Smooth muscle cell (in vitro differentiated cells): ENCODE measurements around the gene CLSTN2. TPM values are rescaled to one million over a fixed set of nuclear protein-coding genes. Genes with fewer than 3 reads are reported as not detected.
A peak's percentile ranks its signal among the peaks of the same experiment; 100 is the strongest.
"Not testable (repeated sequence)": the region's sequence is repeated elsewhere in the genome, so short reads cannot be mapped to it uniquely, and the experiment has no call there.

Experiments used
- DNase-seq: peaks from one replicate; lab custom pipeline; 2025; ENCODE audit not compliant: unreplicated experiment; lab: John Stamatoyannopoulos, UW
- H2AFZ ChIP-seq: fragments of 200-600 bp; sonication (generic); 2 replicates; pipeline ENCODE4 v1.6.0; 2016; ENCODE audit warnings: antibody characterized with exemption, low read depth, mild to moderate bottlenecking
- H3F3A ChIP-seq: fragments of 200-600 bp; sonication (generic); 2 replicates; pipeline ENCODE4 v1.6.0; 2017; ENCODE audit warnings: antibody characterized with exemption, low read depth
- H3K27ac ChIP-seq: fragments of 200-600 bp; sonication (generic); 2 replicates; pipeline ENCODE4 v1.5.1; 2016; ENCODE audit warnings: low read depth, mild to moderate bottlenecking
- H3K27me3 ChIP-seq: fragments of 200-600 bp; sonication (generic); 2 replicates; pipeline ENCODE4 v1.6.1; 2016; ENCODE audit warnings: low read depth, mild to moderate bottlenecking
- H3K36me3 ChIP-seq: fragments of 200-600 bp; sonication (generic); 2 replicates; pipeline ENCODE4 v1.5.1; 2016; ENCODE audit warnings: low read depth
- H3K4me1 ChIP-seq: fragments of 200-600 bp; sonication (generic); 2 replicates; pipeline ENCODE4 v1.5.1; 2016; ENCODE audit warnings: low read depth
- H3K4me2 ChIP-seq: fragments of 200-600 bp; sonication (generic); 2 replicates; pipeline ENCODE4 v1.6.0; 2016; ENCODE audit warnings: mild to moderate bottlenecking
- H3K4me3 ChIP-seq: fragments of 200-600 bp; sonication (generic); 2 replicates; pipeline ENCODE4 v1.5.1; 2016; ENCODE audit warnings: mild to moderate bottlenecking
- H3K79me2 ChIP-seq: fragments of 200-600 bp; sonication (generic); 2 replicates; pipeline ENCODE4 v1.6.0; 2016; ENCODE audit warnings: low read depth, mild to moderate bottlenecking
- H3K9ac ChIP-seq: fragments of 200-600 bp; sonication (generic); 2 replicates; pipeline ENCODE4 v1.6.0; 2016; ENCODE audit warnings: low read depth
- H3K9me3 ChIP-seq: fragments of 200-600 bp; sonication (generic); replicated peaks from 2 replicates; pipeline ENCODE4 v1.5.1; 2016; ENCODE audit warnings: low read depth
- H4K20me1 ChIP-seq: fragments of 200-600 bp; sonication (generic); 2 replicates; pipeline ENCODE4 v1.6.0; 2016; ENCODE audit warnings: low read depth
- CTCF ChIP-seq: fragments of 200-600 bp; sonication (generic); IDR thresholded peaks from 2 replicates; pipeline ENCODE4 v1.5.1; 2017; ENCODE audit warnings: borderline replicate concordance, mild to moderate bottlenecking, antibody characterized with exemption; ENCODE audit not compliant: insufficient read depth, poor library complexity, severe bottlenecking
- WGBS: methylation state at CpG from one replicate; pipeline ENCODE4 v1.1.7; 2016; ENCODE audit warnings: low lambda C conversion rate; 5-methylcytosine and 5-hydroxymethylcytosine counted together
- polyA plus RNA-seq: library from polyadenylated mRNA; unstranded; fragments of >200 nt; fragmentation: Nextera tagmentation; extraction: Ambion mirVana; gene quantifications from 2 replicates; pipeline ENCODE4 v1.2.1, GENCODE V29; 2016
- total RNA-seq: library from RNA; depleted of rRNA; stranded (reverse); fragments of >200 nt; gene quantifications from 2 replicates; pipeline ENCODE4 v1.2.3, GENCODE V29; 2014

The CLSTN2 gene
- total and polyA plus RNA-seq, 2 experiments from 2014 or later: 0.91 to 1.5 TPM

GRCh38 chr3:140420621-140421357, 485.8 kb downstream of the CLSTN2 start:
- Histone ChIP-seq H3K9ac (no peak overlapping the region), H3K27ac (no peak overlapping the region)
- WGBS: 62% methylated on average over 9 of the region's 9 CpGs

GRCh38 chr3:140421884-140422283, 486.9 kb downstream of the CLSTN2 start:
- no peak for DNase-seq
- Histone ChIP-seq H3K9me3 (no peaks in the 10 kb centered on the region), H3K4me3 (no peak overlapping the region), H4K20me1 (no peaks in the 10 kb centered on the region), H3K79me2 (no peaks in the 10 kb centered on the region), H3K4me1 (peaks cover 15% of the 10 kb centered on the region), H3K9ac (no peak overlapping the region), H3K4me2 (no peak overlapping the region), H2AFZ (no peak overlapping the region), H3F3A (no peaks in the 10 kb centered on the region), H3K27ac (no peak overlapping the region), H3K36me3 (no peaks in the 10 kb centered on the region), H3K27me3 (no peaks in the 10 kb centered on the region)
- WGBS: 53% methylated on average over 1 of the region's 1 CpG
- no peak for TF ChIP-seq CTCF

More at GRCh38 chr3:140420621-140421357, 485.8 kb downstream of the CLSTN2 start:
- Histone ChIP-seq H3K4me1 (peaks cover 15% of the 10 kb centered on the region), H3K79me2 (no peaks in the 10 kb centered on the region), H3K4me2 (no peak overlapping the region), H3K9me3 (no peaks in the 10 kb centered on the region), H3K27me3 (no peaks in the 10 kb centered on the region), H3K36me3 (no peaks in the 10 kb centered on the region), H3F3A (no peaks in the 10 kb centered on the region), H2AFZ (no peak overlapping the region), H4K20me1 (no peaks in the 10 kb centered on the region), H3K4me3 (no peak overlapping the region)
- DNase-seq: no peak
- TF ChIP-seq CTCF: no peak

DNA sequence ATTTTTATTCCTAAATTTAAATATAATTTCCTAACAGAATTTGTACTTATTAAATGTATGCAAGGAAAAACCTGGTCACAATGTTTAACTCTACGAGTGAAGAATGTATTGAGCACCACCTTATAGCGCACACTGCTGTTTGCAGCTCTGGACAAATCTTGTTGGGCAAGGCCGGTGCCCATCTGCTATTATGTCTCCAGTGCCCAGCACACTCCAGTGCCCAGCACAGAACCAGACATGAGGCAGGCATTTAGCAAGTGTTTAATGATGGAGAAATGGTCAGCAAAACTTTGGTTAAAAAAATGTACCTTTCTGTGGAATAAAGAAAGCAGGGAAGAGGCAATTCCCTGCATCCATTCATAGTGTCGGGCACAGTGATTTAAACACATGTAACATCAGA, 488.2 kb downstream of the CLSTN2 start:
- Histone ChIP-seq H3K4me1 (peaks cover 15% of the 10 kb centered on the region), H3K79me2 (no peaks in the 10 kb centered on the region), H3K4me2 (peak overlapping the region; percentile 42), H3K4me3 (no peak overlapping the region), H3K9me3 (no peaks in the 10 kb centered on the region), H3F3A (no peaks in the 10 kb centered on the region), H3K27ac (peak overlapping the region; percentile 31), H3K27me3 (no peaks in the 10 kb centered on the region), H3K36me3 (no peaks in the 10 kb centered on the region), H4K20me1 (no peaks in the 10 kb centered on the region), H3K9ac (peak overlapping the region; percentile 77), H2AFZ (peak overlapping the region; percentile 20)
- DNase-seq: no peak
- WGBS: 95% methylated on average over 4 of the region's 4 CpGs
- TF ChIP-seq CTCF: no peak

GRCh38 chr3:140423574-140423973, 488.6 kb downstream of the CLSTN2 start:
- not testable (repeated sequence) for H3F3A ChIP-seq, H3K9me3 ChIP-seq, H4K20me1 ChIP-seq, H3K4me3 ChIP-seq, H3K36me3 ChIP-seq, DNase-seq, H3K79me2 ChIP-seq, H3K27me3 ChIP-seq
- Histone ChIP-seq H3K27ac (peak overlapping the region; percentile 31), H3K4me1 (peaks cover 15% of the 10 kb centered on the region), H3K4me2 (peak overlapping the region; percentile 42), H2AFZ (peak overlapping the region; percentile 20), H3K9ac (peak overlapping the region; percentile 77)
- WGBS: 23% methylated on average over 2 of the region's 2 CpGs
